CD4-positive, alpha-beta T cell treated with Interleukin-21 for 1 hour (primary cell): ENCODE measurements around the gene BTF3.
"Not testable (repeated sequence)": the region's sequence is repeated elsewhere in the genome, so short reads cannot be mapped to it uniquely, and the experiment has no call there.

Experiments used
- DNase-seq: peaks from one replicate; pipeline ENCODE4 v3.0.0-alpha.2; 2020

Gene BTF3

DNA sequence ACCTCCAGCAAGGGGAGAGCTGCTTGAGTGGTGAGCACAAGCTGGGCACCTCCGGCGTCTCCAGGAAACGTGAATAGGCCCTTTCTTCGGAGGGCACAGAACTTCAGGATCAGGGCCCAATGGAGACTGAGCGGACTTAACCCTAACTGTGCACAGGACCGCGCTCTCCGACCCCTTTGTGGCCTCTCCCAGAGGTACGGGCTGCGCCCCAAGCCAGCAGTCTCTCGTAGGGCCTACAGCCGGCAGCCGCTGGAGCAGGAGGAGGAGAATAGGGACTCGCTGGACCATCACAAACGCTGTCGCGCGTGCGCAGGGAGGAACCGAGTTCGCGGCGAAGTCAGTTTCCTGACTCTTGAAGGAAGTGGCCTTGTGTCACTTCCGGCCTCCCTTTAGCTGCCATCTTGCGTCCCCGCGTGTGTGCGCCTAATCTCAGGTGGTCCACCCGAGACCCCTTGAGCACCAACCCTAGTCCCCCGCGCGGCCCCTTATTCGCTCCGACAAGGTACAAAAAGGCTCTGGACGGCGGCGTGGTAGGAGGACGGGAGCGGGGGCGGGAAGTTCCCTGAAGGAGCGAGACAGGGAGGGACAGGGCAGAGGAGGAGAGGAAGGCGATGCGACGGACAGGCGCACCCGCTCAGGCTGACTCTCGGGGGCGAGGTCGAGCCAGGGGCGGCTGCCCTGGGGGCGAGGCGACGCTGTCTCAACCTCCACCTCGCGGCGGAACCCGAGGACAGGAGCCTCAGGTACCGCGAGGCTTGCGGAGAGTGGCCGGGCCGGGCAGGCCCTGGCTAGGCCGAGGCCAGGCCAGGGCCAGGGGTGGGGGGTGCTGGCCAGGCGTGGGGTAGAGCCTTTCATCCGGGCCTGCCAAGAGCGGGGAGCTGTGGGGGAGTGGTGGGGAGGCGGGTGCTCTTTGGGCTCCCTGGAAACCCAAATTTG, at the start of gene BTF3:
Gene BTF3, plus strand, starts transcription at position 386 of the 936 bp plus-strand sequence. Its CDS starts 226 bp downstream, at position 612.
- peak; percentile 94 for DNase-seq

DNA sequence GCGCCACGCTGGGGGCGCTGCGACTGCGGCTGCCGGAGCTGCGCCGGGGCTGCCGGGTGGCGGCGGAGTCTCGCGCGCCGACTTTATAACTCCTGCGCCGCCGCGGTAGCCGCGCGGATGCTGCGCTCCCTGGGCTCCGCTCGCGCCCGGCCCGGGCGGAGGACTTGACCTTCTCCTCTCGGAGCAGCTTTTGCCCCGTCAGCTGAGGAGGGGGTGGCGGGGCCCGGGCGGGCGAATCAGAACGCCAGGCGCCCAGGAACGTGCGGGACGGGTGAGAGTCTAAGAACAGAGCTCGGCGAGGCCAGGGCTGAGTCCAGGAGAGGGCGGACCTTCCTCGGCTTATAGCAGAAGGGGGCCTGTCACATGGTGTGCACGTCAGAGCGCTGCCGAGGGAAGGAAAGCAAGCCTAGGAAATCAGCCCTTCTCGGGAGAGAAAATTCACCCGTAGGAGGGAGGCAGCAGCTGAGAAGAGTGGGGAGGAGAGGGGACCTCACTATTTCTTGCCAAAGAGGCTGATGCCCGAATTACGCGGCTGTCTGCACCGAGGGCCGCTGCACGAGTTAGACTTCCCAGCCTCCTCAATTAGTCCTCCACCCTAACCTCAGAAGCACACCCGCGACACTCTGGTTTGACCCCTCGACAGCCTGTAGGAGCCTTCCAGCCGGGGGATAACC, 49.6 kb upstream of the BTF3 start, which contains the start of gene FOXD1:
Gene FOXD1, minus strand, starts transcription at position 315 of the 674 bp plus-strand sequence. CDS start 415 bp downstream, outside the sequence.
- peak; percentile 48 for DNase-seq

DNA sequence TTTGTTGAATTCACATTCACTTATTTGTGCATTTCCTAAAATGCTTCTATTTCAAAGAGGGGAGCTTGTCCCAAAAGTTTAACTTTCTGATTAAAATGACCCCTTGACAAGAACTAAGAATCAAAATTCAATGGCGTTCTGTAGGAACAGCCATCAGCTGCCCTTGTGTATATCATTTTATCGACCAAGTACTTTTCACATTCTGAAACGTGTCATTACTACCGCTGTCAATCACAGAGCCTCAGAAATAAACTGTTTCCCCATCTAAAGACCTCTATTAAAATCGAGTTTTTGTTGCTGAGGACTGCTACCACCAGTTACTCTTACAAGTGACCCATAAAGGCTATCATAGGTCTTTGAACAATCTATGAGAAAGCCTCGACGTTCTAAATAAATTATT, 48.1 kb upstream of the BTF3 start:
- no peak for DNase-seq

DNA sequence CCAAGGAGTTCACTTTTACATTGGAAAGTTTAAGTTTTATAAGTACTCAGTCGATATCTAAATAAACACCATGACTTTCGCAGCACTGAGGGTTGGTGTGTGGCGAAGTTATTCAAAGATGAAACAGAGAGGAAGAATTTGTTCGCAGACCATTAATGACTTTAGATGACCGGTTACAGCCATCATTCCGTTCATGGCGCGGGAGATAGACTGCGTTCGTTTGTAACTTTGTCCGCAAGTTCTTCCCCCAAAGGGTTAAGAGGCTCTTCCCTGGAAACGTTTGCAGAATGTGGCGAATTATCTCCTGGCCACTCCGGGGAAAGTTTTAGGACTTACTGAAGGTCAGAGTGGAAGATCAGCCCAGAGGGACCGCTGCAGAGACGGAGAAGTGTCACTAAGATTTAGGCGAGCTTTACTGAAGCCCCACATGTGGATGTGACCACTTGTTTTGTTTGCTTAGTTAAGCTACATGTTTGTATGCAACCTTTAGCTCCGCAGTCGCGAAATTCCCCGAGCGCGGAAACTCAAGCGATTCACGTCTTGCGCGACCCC, 47.5 kb upstream of the BTF3 start:
- DNase-seq, result no peak

DNA sequence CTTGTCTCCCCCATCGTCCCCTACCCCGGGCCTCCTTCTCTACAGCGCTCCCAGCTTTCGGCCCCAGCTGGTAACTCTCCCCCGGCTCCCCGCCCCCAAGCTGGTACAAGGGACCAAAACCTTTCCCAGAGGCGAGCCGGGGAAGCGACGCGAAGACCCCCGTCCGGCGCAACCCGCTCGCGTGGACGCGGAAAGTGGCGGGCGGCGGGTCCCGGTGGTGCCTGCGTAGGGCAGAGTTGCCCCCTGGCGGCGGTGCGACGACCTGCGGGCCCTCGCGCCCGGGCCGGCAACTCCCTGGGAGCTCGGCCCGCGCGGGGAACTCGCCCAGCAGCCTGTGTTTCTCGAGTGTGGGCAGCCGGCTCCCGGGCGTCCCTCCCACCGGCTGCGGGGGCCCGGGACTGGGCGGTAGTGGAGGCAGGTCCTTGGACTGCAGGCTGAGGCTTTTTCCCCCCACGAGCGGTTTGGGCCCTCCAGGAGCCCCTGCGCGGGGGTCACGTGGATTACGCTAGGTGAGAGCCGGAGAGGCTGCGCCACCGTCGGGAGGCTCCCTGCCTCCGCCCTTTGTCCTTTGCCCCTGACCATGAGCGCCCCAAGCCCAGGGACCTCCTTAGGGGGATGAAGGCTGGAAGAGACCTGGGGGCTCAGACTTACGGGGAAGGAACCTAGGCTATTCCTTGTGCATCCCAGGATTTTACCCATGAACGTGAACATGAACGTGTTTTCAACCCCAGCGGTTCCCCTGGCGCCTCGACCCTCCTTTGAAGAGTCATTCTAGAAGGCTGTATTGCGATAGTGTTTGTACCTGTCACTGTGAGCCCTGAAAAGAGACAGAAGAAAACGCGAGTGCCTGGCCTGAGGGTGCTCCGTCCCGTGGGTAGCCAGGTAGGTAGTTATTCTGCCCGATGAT, 46.8 kb upstream of the BTF3 start:
- DNase-seq, result peak; percentile 67

DNA sequence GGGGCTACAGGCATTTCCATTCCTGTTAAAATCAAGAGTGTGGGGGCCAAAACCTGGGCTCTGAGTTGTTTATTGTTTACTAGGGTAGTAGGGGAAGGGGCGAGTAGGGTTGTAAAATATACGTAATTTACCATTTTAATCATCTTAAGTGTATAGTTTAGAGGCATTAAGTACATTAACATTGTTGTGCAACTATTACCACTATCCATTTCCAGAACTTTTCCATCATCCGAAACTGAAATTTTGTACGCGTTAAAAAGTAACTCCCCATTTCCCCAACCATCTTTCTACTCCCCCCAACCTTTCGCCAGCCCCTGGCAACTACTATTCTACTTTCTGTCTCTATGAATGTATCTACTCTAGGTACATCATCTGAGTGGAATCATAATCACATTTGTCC, 46.0 kb upstream of the BTF3 start:
- DNase-seq, result no peak

DNA sequence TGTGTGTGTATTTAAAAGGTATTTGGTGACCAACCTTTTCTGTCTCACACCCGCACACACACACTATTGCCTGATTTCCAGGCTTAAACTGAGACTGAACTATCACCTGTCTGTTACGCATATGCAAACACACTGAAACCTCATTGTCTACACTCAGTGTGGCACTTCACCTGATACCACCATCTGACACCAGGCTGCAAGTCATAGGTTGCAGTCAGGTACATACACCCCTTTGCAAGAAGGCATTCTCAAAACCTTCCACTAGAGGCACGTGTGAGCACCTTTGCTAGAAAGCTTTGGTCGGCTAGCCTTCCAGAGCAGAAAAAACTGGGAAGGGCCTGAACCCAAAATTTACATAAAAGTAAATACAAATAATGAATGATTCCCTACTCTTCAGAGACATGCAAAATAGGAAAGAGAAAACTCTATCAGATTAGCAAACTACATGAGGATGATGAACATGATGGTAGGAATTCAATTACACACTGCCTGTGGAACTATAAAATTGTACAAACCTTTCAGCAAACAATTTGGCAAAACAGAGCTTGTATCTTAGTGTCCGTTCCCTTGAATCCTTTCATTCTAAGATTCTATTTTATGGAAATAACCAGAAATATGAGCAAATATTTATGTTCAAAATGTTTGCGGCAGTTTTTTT, 43.7 kb upstream of the BTF3 start:
- peak; percentile 60 for DNase-seq

DNA sequence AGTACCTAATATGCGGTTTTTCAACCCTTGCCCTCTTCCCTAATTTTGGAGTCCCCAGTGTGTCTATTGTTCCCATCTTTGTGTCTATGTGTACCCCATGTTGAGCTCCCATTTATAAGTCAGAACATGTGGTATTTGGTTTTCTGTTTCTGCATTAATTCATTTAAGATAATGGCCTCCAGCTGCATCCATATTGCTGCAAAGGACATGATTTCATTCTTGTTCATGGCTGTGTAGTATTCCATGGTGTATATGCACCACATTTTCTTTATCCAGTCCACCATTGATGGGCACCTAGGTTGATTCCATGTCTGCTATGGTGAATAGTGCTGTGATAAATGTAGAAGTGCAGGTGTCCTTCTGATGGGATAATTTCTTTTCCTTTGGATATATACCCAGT, 41.8 kb upstream of the BTF3 start:
- DNase-seq, result not testable (repeated sequence)

DNA sequence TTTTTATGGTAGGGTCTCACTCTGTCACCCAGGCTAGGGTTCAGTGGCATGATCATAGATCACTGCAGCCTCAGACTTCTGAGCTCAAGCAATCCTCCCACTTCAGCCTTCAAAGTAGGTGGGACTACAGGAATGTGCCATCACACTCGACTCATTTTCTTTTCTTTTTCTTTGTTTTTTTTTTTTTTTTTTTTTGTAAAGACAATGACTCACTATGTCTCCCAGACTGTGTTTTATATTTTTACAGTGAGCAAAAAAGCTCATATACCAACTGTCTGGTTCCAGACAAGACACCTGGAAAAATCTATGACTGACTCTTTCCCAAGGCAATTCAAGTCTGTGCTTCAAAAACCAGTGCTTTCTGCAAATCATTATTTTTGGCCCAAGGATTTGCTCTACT, 38.9 kb upstream of the BTF3 start:
- DNase-seq, result no peak

DNA sequence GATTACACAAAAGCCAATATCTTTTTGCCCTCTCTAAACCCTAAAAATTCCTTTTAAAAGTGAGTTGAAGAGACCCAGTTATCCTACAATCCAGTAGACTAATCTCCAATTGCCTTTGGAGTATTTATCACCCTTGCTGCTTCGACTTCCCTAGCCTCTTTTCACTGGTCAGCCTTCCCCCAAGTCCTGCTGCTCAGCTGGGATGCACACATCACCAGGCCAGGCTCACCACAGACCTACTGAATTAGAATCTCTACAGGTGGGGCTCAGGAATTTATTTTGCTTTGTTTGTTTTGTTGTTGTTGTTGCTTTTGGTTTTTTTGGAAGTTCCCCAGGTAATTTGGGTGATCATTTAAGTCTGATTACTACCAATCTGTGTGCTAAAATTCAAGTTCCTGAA, 38.1 kb upstream of the BTF3 start:
- no peak for DNase-seq

DNA sequence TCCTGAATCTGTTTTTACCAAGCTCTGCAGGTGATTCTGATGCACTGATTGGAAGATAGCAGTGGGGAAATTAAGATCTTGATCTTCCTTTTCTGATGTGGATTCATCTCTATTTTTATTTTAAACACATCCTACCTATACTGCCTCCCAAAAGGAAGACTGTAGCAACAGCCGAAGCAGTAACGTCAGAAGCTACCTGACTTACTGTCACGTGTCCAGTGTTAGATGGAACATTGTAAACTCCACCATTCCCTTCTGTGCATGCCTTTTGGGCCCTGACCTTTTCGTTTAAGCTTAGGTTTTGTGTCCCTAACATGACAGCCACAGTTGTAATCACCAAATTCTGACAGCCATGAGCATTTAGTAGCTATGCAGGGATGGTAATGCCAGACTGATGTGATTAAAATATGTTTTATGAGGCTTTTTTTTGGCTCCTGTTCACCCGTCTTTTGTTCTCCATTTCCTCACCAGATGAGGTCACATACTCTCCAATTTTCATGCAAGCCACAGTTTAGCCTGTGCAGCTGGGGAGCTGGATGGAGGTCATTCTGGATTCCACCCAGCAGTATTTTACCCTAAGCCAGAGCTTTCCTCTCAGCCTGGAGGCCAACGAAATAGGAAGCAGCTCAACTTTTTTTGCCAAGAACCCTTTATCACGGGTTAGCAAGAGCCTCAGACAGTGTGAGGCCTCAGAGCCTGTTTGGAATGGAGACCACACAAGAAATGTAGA, 34.1 kb upstream of the BTF3 start:
- DNase-seq, result no peak

DNA sequence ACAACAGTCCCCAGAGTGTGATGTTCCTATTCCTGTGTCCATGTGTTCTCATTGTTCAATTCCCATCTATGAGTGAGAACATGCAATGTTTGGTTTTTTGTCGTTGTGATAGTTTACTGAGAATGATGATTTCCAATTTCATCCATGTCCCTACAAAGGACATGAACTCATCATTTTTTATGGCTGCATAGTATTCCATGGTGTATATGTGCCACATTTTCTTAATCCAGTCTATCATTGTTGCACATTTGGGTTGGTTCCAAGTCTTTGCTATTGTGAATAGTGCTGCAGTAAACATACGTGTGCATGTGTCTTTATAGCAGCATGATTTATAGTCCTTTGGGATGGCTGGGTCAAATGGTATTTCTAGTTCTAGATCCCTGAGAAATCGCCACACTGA, 29.6 kb upstream of the BTF3 start:
- DNase-seq, result not testable (repeated sequence)

DNA sequence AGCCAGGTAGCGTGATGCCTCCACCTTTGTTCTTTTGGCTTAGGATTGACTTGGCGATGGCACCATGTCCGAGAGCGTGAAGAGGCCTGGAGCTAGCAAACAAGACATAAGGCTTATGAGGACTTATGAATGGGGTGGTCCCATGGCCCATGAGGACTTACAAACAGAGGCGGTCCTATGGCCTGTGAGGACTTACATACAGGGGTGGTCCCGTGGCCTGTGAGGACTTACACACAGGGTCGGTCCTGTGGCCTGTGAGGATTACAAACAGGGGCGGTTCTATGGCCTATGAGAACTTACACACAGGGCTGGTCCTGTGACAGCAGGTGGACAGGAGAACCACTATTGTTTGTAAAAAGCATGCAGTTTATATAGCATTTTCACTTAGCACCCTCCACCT, 28.4 kb upstream of the BTF3 start:
- no peak for DNase-seq

DNA sequence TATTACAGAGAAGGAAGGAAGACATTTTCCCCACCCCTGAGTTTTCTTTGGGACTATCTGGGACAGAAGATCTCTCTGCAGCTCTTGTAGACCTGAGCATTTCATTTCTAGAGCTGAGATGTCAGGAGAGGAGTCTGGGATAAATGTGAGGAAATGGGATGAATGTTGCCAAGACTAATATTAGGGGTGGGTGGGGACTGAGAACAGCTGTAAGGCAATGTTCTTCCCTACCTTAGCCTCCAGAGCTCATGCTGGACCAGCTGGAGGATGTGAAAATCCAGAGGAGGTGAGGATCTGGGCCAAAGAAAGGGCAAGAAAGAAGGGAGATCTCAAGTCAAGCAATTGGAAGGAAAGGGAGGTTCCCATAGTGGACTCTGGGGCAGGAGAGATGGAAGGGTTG, 26.6 kb upstream of the BTF3 start:
- no peak for DNase-seq

DNA sequence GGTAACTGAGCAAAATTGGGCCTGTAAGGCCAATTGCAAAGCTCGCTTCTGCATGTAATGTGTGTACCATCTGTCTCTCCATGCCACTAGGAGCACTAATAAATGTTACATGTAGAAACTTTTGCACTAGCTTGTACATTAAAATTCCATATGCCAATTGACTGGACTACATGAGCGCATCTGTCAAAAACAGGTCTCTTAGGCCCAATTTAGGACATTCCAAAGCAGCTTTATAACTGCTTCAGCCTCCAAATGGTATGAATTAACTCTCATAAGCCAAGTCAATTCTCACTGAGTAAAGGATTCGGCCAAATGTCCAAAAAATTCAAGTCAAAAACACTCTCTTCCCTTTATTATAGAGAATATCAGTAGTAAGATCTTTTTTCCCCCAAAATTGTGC, 26.1 kb upstream of the BTF3 start:
- no peak for DNase-seq

DNA sequence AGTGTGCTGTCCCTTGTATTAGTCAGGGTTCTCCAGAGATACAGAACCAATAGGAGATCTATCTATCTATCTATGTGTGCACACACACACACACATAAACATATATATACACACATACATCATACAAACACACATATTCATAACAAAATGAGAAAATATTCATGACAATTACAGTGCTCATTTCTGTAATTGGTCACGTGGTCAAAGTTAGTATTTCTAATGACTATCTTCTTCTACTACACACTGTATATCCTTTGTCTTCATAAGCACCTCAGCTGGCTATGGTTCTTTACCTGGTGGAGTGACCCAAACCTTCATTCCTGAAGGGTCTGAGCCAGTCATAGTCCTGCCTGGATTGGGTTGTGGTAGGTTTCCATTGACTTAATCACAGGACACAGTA, 17.7 kb upstream of the BTF3 start:
- no peak for DNase-seq

DNA sequence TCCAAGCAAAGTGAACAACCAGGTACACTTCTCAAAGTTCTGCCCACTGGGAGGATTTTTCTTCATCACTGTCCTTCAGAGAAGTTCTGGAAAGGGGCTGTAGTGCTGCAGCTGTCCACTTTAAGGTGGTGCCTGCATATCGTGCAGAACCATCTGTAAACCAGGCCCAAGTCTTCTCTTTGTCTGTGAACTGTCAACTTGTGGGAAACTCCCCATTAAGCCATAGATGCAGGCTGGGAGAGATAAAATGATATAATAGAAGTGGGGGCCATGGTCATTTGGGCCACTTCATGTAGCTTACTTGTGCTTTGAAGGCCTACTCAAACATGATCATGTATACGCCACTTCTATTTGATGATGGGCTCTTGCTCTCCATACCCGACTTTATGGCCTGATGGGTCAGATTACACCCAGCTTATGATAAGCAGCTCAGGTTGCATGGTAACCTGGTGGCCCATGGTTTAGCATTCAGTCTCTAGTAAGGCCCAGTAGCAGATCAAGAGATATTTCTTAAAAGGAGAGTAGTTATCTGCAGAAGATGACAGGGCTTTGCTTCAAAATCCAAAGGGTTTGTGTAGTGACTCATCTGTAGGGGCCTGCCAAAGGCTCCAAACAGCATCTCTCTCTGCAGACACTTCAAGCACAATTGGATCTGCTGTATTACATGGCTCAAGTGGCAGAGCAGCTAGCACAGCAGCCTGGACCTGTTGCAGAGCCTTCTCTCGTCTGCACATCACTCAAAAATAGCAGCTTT, 15.7 kb upstream of the BTF3 start:
- DNase-seq, result no peak

DNA sequence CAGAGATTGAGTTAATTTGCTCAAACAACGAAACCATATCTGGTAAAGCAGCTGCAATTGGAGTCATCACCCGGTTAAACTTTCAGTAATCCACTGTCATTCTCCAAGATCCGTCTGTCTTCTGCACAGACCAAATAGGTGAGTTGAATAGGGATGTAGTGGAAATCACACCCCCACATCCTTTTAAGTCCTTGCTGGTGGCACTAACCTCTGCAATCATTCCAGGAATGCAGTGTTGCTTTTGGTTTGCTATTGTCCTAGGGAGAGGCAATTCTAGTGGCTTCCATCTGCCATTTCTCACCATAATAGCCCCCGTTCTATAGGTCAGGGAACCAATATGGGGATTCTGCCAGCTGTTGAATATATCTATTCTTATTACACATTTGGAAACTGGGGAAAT, 14.6 kb upstream of the BTF3 start:
- no peak for DNase-seq

DNA sequence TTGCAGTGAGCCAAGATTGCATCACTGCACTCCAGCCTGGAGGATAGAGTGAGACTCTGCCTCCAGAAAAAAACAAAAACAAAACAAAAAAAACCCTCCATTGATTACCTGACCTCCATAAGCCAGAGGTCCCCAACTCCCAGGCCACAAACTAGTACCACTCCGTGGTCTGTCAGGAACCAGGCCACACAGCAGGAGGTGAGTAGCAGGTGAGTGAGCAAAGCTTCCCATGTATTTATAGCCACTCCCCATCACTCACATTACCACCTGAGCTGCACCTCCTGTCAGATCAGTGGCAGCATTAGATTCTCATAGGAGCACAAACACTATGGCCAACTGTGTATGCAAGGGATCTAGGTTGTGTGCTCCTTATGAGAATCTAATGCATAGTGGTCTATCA, 13.7 kb upstream of the BTF3 start:
- DNase-seq, result no peak

DNA sequence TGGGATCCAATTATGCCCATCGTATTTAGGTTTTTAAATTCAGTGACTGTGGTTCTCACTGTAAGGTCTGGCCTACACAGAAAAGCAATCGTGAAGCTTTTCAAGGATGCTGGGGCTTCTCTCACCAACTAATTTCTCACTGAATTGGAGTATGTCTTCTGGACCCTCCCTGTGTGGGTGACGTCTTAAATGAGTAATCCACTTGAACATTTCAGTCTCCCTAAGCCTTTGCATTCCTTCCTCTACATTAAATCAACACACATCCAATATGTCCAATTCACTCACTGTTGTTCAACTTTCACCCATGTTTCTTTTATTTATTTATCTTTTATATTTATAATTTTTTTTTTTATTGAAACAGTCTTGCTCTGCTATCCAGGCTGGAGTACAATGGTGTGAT, 12.5 kb upstream of the BTF3 start:
- no peak for DNase-seq
